HG03469 (cell line): Measurements from ENCODE around the gene STK32C.

Experiments used
- ATAC-seq: cut with Tn5 transposase; IDR thresholded peaks from one replicate; pipeline ENCODE4 v1.9.1; 2021; ENCODE audit warnings: mild to moderate bottlenecking, moderate library complexity, moderate number of reproducible peaks; ENCODE audit not compliant: unreplicated experiment

Gene STK32C

DNA sequence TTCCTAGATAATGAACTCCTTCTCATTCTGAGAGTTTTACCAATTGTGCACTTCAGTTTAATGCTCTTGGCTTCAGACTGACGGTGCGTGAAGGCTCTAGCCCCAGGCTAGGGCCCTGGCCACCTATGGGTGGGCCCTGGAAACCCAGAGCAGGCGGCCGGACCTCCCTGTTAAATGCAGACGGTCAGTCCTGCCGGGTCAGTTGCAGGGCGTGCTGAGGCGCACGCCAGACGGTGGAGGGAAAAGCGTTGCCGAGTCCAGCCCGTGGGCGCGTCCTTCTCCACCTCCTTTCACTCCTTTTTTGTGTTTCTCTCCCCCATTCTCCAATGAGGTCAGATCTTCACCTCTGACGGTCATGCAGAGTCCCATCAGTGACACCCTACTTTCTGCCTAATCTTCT is 118.7 kb downstream of the STK32C start:
- ATAC-seq: no peak

DNA sequence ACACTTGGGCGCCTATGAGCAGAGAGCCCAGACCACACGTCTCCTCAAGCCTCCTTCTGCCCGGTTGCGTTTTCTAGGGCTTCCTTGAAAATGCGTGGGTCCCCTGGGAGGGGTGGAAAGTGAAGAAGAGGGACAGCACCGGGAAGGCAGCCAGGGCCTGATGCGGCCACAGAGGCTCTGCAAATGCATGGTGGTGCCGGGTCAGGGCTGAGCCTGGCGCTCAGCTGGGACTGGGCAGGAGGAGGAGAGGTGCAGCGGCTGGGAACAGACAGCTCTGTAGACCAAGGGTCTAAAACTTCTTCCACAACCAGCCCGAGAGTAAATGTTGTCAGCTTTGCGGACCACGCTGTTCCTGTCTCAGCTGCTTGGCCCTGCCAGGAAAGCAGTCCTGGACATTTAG is 119.4 kb downstream of the STK32C start:
- ATAC-seq: no peak

DNA sequence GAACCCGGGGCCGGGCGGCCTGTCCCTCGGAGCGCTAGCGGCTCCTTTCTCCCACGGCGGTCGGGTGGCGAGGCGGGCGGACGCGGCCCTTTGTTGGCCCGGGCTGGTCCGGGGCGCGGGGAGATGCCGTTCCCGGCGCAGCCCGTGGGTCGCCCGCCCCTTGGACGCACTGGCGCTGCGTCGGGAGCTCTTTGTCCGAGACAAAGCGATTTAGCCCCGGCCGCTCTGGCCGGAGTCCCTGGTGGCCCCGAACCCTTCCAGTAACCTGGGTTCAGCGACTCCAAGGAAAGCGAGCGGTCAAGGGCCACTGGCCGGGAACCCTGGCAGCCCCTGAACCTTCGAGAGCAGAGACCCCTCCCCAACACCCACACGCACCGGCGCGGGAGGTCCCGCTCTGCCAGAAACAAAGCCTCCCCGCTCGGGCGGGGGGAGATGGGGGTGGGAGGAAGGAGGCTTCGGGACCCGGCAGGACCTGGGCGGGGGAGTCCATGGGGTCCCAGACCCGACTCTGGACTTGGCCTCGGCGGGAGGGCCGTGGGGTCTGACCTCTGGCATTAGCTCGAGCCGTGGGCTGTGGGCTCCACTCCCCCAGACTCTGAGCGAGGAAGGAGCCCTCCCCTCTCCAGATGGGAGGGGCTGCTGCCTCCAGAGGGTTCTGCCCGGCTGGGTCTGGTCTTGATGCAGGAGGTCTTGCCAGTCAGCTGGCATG is 120.2 kb downstream of the STK32C start:
- no peak for ATAC-seq

DNA sequence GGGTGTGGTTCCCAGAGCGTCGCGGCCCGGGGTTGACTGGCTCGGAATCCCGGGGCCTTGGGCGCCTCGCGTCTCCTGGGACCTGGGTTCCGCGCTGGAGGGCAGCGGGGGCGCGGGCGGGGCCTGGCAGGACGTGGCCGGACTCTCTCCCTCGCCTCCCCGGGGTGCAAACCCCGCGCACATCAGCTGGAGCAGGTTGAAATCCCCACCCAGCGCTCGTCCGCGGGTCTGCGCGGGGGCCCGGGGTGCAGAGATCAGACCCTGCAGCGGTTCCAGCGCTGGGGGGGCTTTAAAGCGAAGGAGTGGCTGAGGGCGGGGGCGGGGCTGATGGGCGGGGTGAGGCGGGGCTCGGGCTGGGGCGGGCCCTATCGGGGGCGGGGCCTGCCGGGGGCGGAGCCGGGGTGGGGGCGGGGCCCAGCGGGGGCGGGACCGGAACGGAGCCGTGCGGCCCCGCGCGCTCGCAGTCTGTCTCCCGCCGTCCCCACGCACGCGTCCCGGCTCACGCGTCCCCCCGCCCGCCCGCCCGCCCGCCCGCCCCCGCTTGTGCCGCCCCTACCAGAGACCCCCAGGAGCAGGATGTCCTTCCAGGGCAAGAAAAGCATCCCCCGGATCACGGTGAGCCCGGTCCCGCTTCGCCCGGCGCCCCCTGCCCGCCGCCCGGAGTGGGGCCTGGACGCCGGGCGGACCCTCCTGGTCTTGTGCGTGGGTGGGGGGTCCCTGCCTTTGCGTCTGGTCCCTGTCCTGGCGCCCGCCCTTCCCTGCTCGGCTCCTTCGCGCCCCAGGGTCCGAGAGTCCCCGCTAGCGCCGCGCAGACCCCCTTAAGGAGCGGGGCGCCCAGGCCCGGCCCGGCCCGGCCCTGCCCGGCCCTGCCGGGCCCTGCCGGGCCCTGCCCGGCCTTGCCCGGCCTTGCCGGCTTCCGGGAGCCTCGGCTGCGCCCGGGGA is 121.0 kb downstream of the STK32C start, which contains the start of gene DPYSL4:
Gene DPYSL4 (plus strand): TSS at position 461 of the 942 bp plus-strand sequence. CDS start 116 bp downstream, at position 577.
- ATAC-seq: no peak

DNA sequence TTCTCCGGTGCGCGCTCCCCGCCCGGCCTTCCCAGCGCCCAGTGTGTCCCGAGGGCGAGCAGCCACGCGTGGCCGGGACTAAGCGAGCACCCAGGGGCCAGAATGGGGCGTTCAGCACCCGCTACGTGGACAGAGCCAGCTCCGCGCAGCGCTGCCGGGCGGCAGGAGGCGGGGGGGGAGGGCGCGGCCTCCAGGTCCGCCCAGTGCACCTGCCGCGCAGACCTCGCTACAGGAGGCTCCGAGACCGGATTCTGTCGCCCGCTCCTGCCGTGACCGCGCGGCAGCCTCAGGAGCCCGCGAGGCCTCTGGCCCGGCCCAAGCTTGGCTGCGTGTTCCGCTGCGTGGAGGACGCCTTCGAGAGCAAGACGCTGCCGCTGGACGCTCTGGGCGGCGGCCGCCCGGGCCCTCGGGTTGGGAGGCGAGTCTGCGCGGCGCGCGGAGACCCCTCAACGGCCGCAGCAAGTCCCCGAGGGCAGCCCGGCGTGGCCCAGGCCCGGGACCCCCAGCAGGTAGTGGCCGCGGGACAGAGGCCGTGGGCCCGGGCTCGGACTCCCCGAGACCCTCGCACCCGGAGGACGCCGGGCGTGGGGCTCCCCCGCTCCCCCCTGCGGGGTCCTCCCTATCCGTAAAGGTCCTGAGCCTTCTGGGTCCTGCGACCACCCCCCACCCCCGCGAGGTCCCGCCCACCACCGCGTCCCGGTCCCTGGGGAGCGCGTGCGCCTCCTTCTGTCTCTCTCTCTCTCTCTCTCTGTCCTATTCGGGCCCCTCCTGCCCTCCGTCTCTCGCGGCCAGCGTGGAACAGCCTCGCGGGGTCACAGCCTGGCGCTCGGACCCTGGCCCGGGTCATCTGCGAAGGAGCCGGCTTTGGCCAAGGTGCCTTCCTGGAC is 121.9 kb downstream of the STK32C start:
- ATAC-seq: no peak

DNA sequence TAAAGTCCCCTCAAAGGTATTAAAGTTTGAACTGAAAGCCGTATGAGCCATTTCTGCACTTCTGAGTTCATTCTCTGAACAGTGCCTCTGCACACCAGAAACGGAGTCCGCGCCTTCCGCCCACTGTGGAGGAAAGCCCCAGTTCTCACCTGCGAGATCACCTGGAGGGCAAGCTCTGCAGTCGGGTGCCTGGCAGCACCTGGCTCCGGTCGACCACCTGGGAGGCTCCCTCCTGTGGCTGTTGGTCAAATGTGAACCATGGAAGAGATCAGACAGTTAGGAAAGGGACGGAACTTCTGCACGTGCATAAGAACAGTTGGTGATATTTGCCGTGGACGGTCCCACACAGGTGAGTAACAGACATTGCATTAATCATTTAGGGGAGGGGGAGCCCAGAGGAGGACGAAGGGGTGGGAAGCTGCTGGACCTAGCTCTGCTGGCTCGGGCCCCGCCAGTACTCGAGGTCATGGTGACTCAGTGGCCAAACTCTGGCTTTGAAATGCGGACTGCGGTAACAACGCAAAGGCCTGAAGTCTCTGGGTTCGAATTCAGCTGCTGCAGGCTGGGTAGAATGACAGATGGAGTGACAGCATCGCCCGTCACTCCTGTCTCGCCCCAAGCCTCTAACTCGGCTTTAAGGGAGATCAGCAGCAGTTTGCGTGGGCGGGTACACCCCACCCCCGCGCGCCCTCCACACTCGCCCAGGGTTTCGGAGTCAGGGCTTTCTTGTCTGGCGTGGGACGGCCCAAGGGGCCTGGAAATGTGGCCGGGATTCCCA is 122.7 kb downstream of the STK32C start:
- no peak for ATAC-seq

DNA sequence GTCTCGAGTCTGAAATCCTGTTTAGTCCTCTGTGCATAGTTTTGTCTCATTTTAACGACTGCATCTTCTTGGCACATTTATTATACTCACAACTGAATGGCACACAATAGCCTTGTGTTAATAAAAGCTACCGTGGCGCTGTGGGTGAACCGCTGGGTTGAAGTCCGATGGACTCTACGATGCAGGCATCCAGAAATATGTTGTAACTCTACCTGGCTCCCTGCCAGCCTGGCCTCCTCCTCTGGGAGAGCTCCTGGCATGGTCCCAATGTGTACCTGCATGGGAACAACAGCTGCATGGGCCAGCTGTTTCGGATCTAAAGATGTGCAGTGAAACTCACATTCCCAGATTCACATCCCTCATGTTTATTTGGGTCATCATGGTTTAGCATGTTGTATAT is 124.7 kb downstream of the STK32C start:
- no peak for ATAC-seq

DNA sequence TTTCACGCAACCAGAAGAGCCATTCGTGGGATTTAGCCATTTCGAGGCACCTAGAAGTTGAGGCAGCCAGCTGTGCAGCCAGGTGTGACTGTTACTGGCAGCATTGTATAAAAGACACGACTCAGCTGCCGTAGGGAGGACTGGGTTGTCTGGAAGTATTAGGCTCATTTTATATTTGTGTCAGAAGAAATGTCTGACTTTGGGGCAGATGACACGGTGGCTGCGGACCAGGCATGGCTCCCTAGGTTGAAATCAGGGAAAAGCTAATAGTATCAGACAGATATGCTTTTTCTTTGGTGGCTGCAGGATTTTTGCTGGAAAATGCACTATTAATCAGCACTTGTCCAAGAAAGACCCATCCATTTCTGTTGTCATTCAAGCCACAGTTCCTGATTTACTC is 125.2 kb downstream of the STK32C start:
- ATAC-seq: no peak

DNA sequence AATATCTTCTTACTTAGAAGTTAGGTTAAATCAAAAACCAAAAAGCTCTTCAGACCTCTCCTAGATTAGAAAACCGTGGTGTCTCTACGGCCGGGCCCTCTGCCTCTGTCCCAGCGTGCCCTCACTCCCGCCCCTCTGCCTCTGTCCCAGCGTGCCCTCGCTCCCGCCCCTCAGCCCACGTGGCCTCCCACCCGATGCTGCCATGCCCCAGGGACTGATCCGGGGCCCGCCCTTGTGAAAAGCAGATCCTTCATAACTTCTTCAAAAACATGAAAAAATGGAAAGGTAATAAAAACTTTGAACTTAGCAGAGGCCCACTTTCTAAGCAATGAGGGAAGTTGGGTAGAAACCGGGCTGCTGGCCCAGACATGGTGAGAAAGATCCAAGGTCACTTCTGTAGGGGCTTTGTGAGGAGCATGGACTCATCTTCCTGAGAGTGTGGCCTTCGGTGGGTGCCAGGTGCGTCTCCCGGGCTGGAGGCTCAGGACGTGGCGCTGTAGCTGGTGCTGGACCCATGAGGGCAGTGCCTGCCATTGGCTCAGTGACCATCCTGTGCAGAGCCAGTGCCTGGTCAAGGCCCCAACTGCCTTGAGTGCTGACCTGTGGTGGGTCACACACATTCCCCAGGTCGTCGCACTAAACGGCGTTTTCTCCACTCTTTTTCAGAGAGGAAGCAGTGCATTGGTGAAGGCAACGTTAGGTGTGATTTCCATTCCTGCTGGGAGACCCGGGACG is 125.9 kb downstream of the STK32C start:
- ATAC-seq: no peak

DNA sequence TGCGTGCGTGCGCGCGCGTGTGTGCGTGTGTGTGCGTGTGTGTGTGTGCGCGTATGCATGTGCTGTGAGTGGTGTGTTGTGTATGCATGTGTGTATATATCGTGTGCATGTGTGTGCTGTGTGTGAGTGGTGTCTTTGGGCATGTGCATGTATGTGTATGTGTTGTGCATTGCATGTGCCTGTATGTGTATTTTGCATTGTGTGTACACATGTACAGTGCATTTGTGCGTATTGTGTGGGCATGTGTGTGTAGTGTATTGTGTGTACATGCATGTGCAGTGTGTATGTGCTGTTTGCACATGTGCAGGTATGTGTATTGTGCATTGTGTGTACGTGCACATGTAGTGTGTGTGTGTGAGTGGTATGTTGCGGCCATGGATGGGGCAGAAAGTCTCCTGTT is 127.0 kb downstream of the STK32C start:
- no peak for ATAC-seq

DNA sequence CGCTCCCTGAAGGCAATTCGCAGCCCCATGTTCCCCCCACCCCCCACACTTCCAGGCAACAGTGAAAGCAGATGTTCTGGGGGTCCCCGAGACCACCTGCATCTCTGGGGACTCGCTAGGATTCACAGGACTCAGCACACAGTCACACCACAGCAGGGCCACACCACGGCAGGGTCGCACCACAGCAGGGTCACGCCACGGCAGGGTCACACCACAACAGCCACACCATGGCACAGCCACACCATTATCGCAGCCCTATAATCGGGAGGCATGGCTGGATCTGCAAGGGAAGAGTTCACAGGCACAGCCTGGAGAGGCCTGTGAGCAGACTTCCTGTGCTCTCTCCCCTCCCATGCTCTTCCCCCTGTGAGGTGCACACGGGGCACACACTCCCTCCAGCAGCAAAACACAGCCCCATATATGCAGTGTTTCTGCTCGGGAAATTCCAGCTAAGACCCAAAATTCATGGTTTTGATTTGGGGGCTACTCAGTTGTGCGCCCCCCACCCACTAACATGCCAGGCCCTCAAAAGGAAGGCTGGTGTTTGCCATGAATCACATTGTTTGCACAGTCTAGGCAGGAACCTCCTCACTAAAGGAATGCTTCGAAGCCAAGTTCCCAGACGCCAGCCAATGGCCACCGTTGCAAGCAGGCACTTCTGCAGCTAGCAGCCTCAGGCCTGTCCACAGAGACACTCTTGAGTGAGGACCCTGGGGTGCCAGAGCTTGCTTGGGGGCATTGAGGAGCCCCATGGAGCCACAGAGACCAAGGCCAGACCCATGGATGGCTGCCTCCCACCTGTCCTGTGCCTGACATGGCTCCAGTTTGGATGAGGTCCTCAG is 128.0 kb downstream of the STK32C start:
- no peak for ATAC-seq

DNA sequence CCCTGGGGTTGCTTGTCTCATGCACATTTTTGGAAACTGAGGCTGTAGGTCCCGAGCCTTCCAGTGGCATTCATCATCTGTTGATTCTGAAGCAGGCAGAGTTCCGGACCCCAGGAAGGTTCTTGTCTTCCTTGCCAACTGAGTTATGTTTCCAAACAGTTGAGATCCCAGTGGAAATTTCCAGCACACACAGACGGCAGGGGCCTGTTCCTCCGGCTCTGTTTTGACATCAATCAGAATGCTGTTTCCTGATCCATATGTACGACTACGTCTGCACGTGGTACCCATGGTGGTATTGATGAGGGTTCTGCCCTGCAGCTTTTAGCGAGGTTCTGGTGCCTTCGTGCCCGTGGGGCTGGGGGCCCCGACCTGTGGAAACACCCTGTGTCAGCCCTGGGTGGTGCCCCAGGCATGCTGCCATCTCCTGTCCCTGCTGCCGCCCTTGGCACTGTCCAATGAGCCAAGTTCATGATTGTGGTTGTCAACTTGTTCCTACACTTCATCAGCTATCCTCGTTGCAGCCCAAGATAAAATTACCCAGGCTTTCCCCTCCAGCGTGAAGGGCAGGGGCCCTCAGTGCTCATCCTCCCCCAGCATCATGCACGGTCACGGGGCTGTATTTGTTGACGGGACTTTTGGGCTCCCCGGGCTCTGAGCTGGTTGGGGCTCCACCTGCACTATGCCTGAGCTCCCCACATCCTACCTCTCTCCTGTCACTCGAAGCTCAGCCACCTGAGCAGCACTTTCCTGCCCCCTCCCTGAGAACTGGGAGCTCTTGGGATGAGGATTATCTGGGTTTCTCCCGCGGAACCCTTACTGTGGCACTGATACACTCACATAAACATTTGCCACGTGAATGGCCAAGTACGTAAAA is 128.8 kb downstream of the STK32C start:
- no peak for ATAC-seq

DNA sequence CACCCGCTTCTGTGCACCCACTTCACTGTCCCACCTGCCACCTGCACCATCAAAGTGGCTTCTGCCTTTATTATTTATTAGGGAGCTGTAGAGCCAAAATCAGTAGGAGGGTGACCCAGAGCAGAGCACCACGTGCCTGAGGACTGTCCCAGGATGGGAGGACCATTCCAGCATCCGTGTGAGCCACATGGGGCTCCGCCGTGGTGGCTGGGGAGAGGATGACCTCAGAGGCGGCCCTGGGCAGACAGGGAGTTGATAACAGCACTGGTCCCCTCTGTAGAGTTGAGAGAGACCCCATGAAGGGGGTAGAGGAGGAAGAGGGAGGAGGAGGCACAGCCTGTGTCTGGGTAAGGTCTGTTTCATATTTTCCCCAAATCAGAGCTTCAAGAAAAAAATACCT is 129.7 kb downstream of the STK32C start:
- no peak for ATAC-seq

DNA sequence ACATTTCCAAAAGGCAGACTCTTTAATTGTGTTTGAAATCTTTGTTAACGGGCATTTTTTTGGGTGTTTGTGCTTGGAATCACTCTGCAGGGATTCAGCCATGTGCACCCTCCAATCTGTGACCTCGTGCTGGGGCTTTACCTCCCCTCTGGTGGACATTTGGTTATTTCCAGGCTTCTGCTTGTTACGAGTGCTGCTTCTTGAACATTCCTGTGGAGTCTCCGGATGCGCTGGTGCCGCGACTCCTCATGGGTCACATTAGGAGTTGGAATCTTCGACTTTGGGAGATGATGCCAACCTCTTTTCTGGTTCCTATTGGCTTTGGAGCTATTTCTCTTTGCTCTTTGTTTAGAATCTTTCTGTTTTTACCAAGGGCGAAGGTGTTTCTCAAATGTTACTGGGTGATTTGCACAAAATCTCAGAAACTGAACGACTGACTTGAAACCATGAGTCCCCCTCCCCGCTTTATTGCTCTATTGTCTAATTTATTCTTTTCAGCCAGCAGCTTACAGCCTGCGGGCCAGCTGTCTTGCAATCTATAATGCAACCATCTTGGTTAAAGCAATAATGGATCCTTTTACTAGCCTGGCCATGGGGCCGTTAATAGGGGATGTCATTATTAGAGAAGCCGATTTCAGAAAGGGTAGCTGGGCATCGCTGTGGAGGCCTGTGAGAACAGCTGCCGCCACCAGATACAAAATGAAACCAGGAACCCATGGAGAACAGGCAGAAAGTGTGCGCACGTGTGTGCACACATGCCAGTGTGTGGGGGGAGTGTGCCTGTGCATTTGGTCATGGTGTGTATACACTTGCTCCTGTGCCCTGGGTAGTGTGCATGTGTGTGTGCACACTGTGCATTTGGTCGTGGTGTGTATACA is 130.9 kb downstream of the STK32C start:
- no peak for ATAC-seq

DNA sequence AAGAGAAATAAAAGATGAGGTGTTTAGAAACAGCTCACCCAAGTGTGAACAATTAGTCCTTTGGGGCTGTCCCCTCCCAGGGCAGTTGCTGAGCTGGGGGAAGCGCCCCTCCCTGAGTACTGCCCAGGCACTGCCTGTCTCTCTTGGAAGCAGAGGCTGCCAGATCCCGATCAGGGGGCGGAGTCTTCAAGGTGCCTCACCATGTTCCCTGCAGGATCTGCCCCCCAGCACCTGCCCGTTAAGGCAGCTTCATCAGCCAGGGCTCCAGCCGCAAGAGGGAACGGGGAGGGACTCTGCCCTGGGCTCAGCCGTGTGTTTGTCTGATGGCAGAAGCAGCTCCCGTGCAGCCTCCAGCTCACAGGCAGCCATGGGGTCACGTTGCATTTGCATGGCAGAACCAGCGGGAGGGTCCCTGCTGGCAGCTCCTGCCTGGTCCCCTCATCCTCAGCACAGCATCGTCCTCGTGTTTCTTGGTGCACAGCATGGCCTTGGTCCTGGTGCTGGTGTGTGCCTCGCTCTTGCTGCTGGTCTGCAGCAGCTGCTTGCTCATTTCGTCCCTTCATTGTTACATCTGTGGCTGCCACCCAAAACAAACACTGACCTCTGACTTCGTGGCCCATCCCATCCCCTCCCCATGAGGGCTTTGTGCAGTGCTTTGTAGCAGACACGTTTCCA is 131.7 kb downstream of the STK32C start:
- ATAC-seq: no peak

DNA sequence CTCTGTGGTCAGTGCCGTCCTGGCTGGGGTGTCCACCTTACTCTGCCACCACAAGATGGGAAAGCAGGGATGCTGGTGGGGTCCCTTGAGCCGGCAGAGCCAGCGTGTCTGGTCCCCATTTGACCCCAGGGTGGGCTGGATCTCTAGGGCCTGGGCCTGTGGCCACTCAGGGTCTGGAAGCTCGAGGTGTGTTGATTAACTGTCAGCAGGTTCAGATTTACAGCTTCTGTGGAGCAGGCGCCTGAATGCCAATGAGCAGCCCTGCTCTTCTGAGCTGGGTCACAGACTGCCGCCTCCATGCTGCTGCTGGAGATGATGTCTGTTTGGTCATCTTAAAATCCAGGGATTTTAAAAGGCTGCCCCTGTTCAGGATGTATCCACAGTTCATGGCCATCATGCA is 132.3 kb downstream of the STK32C start:
- no peak for ATAC-seq
